GM10266 (cell line): ENCODE data around the gene SOX13.
"Not testable (repeated sequence)": the region's sequence is repeated elsewhere in the genome, so short reads cannot be mapped to it uniquely, and the experiment has no call there.

Source experiments
- DNase-seq: peaks from one replicate; pipeline ENCODE4 v3.0.0; 2012; ENCODE audit errors: extremely low spot score
- CTCF ChIP-seq: IDR thresholded peaks from 2 replicates; pipeline ENCODE4 v1.5.1; 2012; ENCODE audit warnings: mild to moderate bottlenecking, low read depth; ENCODE audit not compliant: control insufficient read depth, insufficient read depth; ENCODE audit errors: missing control alignments

Gene SOX13

GRCh38 chr1:204087893-204088528 is 15.1 kb downstream of the SOX13 start:
- no peak for DNase-seq
- no peak for TF ChIP-seq CTCF

- TF ChIP-seq CTCF, result no peak
- no peak for DNase-seq
Measured at GRCh38 chr1:204088596-204088995, 15.7 kb downstream of the SOX13 start.

- no peak for TF ChIP-seq CTCF
- no peak for DNase-seq
Measured at GRCh38 chr1:204089044-204089751, 16.3 kb downstream of the SOX13 start.

- DNase-seq, result not testable (repeated sequence)
Measured at GRCh38 chr1:204090132-204090531, 17.2 kb downstream of the SOX13 start.

- no peak for TF ChIP-seq CTCF
- DNase-seq, result no peak
Measured at GRCh38 chr1:204091066-204091465, 18.2 kb downstream of the SOX13 start.

- DNase-seq, result no peak
- TF ChIP-seq CTCF, result no peak
Measured at GRCh38 chr1:204091787-204092312, 18.9 kb downstream of the SOX13 start.

GRCh38 chr1:204092632-204093420 is 19.9 kb downstream of the SOX13 start:
- no peak for DNase-seq
- no peak for TF ChIP-seq CTCF
